Measurements from ENCODE around the gene CDH4.
"Not testable (repeated sequence)": the region's sequence is repeated elsewhere in the genome, so short reads cannot be mapped to it uniquely, and the experiment has no call there.

The CDH4 gene

DNA sequence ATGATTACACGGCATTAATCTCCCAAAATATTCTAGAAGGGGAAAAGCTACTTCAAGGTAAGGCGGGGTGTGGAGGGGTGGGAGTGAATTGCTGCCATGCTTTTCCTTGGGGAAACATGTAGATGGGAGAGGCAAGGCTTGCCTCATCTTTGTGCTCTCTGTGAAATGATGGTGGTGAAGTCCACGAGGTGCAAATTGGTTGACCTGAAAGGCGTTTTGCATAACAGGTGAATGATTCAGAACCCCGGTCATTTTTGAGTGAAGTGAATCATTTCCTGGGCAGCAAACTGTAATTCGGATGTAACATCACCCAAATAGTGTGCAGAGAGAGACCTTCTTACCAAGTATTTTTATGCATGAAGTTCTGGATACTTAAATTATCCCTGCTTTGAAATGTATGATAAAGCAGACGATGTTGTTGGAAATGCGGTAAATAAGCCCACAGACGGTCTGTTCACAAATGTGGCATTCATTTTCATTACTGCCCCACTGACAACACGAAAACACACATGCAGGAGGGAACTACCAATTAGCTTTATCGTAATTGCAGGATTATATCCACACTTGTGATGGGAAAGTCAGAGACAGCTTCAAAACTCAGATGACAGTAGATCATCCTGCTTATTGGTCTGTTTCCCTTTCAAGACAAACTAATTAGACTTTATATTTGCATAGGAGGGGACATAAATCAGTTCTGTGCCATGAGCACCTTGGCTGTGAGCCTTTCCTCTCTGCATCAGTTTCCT is 3.0 kb downstream of the CDH4 start:
- DNase-seq = no peak

DNA sequence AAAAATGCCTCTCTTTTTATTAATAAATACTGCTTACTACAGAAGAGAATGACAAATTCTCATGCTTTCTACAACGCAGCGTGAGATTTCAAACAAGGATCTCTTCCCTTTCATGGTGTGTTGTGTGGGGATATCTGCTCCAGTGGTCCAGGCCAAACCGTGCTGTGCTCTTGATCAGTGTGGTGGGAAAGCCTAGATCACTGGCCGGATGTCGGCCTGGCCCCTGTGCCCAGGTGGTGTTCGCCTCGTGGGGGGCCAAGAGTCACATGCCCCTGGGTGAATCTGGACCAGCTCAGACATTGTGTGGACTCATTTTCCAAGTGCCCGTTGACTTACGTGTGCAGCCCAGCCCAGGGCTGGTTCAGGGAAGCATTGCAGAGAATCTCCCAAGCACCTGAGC is 4.3 kb downstream of the CDH4 start:
- DNase-seq = no peak

DNA sequence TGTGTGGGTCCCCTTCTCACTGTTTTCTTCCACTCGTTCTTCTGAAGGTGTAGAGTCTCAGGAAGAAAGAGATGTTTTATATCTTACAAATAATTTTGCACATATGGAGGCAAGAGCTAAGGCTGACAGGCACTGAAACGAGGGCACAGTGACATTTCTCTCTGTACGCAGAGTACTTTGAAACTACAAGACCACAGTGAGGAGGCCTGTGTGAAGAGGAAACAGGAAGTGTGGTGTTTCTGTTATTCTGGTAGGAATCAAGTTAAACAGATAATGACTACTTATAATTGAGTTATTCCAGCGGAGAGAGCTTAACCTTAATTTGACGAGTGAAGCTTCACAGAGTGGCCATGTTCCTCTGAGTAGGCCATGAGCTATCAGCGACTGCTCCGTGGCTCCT is 4.8 kb downstream of the CDH4 start:
- DNase-seq = no peak

DNA sequence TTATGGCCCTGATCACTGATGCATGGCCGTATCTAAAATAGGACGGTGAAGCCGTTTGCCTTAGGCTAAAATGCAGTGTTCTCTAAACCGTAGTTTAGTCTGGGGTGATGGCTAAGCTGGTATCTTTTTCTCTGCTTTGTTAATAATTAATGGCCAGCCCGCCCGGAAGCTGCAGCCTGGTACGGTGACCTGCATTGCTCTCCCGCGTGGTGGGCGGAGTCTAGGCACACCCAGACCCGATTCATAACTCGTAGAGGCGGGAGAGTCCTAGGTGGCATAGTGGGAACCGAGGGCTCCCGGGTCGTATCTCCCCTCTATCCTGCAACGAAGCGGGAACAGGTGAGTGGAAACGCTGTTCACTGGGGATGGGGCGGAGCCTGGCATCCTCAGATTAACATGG is 5.5 kb downstream of the CDH4 start:
- DNase-seq = no peak

DNA sequence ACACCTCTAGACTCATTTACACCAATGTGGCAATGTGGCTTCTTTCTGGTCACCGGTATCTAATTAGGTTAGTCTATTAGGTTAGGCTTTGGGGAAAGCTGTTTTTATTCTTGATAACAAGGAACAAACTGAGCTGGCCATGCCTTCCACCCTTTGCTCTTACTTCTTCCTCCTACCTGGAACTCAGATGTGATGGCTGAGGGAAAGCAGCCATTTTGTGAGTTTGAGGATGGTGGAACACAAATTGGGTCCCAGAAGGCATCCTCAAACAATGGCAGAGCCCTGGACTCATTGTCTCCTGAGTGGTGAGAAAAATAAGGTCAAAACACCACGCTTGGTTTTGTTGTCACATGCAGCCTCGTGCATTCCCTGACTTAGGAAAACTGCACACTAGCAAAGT is 7.7 kb downstream of the CDH4 start:
- DNase-seq = no peak

DNA sequence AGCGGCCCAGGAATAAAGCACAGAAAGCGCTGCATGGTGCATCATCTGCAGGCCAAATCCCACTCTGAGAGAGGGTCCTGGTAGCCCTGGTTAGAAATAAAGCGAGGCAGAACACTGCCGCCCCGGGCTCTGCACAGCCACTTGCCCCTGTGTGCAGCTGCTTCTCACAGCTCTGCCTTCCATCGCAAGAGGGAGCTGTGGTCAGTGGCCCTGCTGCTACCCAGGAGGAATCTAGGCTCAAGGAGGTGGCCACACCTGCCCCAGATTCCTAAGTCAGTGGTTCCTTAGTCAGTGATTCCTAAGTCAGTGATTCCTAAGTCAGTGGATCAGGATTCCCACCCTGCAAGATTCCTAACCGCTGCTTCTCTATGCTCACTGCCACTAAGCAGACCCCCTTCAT is 8.8 kb downstream of the CDH4 start:
- no peak for DNase-seq

DNA sequence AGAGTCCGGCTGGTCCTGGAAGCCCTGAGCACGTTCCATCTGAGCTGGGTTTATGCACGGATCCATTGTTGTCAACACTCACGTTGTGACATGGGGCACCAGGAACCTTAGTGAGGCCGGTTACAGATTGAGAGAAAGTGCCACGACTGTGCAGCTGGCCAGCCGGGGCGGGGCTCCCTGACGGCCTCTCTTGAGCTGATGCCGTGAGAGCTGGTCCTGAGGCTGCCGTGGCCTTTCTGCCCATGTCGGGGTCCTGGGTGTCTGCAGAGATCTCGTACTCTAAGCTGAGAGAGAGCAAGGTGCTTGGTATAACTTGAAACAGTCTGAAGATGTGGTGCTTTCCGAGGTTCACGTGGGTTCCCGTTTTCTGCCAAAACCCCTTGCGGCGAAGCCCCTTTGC is 10.0 kb downstream of the CDH4 start:
- DNase-seq = no peak

DNA sequence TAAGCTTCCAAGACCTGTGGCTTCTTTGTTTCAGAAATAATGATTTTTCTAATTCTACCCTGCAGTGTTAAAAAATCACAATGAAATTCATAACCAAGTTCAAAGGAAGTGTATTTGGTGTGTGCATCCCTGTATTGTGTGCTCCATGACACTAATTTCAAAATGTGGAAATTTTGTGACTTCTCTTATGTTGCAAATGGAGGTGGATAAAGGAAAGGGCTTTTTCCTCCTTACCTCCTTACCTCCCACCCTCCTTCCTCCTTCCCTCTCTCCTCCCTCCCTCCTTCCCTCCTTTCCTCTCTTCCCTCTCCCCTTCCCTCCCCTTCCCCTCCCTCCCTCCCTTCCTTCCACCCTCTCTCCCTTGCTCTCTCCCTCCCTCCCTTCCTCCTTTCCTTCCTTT is 10.5 kb downstream of the CDH4 start:
- no peak for DNase-seq

DNA sequence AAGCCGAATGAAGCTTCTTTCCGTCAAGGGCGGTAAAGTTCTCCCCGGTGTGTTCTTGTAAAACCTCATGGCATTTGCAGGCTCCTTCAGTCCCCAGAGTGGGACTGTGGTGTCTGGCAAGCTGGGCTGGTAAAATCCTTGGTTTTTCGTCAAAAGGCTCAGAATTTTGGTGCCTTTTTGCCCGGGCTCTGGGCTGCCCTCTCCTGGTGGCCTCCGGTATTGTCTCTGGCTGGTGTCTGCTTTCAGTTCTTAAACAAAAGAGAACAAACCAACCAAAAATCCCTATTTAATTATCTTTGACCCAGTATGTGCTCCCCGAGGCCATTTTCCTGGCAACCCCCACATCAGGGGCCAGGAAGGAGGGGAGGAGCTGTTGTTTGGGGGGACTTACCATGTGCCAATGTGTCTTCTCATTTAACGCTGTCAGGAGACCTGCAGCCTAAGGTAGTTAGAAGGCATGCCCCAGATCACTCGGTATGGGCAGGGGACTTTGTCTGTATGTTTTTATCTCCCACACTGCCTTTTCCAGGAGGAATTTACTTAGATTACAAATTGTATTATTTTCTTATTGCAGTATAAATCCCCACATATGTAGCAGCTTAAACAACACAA is 11.1 kb downstream of the CDH4 start:
- no peak for DNase-seq

DNA sequence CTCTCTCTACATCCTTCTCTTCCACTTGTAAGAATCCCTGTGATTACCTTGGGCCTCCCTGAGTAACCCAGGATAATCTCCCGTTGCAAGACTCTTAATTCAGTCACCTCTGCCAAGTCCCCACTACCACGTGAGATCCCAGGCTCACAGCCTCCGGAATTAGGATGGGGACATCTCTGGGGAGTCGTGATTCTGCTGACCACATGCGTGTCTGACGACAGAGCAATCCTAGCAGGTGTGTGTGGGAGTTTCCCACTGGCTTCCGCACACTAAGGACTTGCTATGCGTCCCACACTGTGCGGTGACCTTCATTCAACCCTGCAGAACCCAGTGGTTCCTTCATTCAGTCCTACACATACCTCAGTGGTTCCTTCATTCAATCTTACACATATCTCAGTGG is 11.9 kb downstream of the CDH4 start:
- no peak for DNase-seq

DNA sequence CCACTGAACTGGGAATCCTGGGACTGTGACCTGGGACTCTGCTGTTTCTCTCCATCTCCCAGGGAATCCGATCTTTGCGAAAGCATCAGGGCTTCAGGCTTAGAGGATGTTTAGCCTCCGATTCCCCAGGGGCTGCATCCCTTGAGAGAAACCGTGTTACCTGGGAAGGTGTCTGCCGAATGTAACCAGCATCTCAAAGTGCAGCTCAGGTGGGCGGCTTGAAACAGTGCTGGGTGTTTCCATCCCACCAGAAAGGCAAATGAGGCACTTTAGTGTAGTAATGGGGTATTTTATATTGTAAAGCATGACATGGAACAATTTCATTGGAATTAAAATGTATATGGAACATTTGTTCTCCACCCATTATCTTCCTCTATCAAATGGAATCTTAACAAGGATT is 15.2 kb downstream of the CDH4 start:
- no peak for DNase-seq

DNA sequence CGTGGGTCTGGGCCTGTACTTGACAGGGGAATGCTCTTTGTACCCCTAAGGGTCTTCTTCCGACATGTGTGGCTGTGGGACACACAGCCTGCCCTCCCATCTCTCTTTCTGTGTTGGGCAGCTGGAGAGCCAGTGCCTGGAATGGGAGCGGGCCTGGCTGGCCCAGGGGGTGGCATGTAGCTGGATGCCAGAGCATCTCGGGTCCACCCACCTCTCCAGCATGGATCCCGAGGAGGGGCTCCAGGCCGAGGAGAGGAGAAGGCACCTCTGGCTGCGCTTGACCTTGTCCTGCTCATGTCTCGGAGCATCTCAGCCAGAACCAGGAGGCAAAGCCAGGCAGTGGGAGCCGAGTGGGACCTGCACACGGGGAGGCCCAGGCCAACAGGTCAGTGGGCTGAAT is 16.0 kb downstream of the CDH4 start:
- DNase-seq = no peak

DNA sequence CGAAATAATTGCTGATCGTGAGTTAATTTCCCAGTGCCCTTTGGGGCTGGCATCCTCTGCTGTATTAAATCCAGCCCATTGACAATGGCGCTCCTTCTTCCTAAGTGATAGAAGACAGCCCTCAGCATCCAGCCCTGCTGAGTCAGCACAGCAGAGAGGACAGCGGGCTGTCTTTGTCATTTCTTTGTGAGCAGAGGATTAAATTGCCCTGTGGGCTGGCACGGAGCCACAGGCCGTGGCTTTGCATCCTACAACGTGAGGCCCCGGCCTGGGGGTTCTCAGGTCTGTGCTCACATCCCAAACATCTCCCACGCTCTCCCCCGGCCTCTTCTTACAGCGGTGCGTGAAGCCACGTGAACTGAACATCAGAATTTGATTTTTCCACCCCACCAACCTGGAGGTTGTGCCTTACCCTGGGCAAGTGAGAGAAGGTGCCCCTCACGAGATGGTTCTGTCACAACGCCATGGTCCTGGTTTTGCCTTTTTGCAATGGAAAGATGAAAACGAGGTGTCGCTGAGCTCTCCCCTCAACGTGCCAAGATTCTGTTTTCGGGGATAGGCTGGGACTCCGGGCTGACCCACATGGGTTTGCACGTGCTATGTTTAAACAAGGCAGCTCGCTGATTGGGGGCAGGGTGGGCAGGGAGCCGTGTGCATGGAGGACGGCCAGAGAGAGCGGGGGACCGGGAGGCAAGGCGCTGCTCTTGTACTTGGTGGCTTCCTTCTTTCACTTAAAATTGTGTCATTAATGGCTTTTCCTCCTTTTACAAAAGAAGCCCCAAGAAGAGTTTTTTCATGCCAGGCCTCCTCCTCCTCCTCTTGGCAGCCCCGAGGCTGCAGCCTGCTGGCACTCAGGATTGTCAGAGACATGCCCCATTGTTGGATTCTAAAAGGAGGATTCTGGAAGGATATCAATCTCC is 19.5 kb downstream of the CDH4 start:
- no peak for DNase-seq

DNA sequence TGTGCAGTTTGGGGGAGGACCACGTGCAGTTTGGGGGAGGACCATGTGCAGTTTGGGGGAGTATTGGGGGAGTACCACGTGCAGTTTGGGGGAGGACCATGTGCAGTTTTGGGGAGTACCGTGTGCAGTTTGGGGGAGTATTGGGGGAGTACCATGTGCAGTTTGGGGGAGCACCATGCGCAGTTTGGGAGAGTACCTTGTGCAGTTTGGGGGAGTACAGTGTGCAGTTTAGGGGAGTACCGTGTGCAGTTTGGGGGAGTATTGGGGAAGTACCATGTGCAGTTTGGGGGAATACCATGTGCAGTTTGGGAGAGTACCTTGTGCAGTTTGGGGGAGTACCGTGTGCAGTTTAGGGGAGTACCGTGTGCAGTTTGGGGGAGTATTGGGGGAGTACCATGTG is 21.0 kb downstream of the CDH4 start:
- not testable (repeated sequence) for DNase-seq

DNA sequence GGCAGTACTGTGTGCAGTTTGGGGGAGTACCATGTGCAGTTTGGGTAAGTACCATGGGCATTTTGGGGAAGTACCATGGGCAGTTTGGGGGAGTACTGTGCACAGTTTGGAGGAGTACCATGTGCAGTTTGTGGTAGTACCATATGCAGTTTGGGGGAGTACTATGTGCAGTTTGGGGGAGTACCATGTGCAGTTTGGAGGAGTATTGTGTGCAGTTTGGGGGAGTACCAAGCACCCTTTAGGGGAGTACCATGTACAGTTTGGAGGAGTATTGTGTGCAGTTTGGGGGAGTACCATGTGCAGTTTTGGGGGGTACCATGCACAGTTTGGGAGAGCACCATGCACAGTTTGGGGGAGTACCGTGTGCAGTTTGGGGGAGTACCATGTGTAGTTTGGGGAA is 21.6 kb downstream of the CDH4 start:
- not testable (repeated sequence) for DNase-seq

DNA sequence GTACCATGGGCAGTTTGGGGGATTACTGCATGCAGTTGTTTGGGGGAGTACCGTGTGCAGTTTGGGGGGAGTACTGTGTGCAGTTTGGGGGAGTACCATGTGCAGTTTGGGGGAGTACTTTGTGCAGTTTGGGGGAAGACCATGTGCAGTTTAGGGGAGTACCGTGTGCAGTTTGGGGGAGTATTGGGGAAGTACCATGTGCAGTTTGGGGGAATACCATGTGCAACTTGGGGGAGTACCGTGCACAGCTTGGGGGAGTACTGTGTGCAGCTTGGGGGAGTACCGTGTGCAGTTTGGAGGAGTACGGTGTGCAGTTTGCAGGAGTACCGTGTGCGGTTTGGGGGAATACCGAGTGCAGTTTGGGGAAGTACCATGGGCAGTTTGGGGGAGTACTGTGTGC is 22.3 kb downstream of the CDH4 start:
- no peak for DNase-seq

DNA sequence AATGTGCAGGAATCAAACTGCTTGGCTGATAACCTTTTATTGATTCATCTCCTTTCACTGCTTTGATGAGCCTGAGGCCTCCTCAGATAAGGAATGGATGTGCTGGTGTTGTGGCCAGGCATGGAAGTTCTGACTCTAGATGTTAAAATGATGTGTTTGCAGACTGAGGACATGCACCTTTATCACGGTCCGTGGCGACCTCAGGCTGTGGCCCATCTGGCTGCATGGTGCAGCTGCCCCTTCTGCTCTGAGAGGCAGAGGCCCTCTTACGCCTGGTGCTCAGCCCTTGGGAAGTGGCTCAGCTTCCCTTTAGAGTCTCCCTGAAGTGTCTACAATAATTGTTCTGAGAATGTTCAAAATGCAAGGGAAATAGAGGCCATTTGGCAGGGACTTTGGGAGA is 26.2 kb downstream of the CDH4 start:
- no peak for DNase-seq

DNA sequence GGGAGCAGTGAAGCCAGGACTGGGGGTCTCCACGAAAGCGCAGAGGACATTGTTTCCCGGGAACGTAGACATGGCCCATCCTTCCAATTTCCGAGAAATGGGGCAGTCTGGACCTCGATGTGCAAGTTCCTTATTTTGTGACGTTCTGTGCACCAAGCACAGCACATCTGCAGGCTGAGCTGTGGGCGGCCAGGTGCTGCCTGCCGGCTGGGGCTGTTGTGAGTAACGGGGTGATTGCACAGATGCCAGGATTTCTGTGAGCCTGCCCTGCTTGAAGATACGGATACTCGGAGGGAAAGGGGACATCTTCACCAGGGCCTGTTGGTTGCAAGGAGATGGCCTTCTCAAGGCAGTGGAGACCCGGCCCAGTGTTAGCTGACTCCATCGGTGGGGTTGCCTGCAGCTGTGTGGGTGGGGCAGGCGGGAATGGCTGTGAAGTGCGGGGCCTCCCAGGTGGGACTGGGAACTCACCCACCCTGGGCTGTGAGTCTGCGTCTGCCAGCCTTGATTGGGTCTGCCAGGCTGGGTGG is 27.6 kb downstream of the CDH4 start:
- DNase-seq = no peak

DNA sequence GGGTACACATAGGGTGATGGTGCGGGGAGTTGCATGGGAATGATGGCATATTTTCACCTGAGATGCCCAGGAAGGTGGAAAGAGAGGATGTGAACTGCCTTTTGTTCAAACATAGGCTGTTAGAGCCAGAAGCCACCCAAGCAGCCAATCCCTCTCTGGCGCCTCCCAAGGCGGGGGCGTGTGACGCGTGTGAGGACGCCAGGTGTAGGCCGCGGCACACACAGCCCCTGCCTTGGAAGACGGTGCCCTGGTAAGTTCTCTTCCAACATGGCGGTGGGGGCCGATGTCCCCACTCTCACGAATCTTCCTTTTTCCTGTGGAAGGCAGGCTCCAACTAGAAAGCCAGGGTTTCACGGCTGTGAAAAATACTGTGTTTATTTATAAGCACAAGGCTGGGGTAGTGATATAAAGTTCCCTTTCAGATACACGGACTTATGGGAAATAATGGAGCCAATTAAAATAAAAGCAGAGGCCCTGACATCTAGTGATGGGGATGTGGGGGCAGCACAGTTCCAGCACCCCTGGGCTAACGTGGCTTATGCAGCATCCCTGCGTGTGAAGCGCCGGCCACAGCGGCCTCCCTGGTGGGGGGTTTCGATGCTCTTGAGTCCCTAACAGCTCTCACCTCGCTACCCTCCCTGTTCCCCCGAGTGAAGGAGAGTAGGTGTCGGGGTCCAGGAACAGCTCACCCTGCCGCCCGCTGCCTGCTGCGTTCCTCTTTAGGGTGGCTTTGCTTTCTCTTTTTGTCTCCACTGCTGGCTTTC is 28.3 kb downstream of the CDH4 start:
- no peak for DNase-seq

DNA sequence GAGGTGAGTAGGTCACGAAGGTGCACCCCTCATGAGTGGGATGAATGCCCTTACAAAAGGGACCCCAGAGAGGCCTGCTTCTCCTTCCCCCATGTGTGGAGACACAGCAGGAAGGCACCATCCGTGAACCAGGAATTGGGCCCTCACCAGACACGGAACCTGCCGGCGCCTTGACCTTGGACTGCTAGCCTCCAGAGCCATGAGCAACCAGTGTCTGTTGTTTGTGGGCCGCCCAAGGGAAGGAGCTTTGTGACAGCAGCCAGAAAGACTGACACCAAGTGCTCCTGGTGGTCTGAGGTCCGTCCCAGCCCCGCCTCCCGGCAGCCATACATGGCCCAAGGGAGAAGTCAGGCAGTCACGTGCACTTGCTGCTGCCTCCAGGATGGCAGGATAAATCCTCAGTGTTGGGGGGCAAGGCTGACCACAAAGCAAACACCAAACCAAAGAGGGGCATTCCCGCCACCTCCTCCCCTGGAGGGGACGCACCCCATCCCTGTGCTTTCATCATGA is 29.3 kb downstream of the CDH4 start:
- no peak for DNase-seq

DNA sequence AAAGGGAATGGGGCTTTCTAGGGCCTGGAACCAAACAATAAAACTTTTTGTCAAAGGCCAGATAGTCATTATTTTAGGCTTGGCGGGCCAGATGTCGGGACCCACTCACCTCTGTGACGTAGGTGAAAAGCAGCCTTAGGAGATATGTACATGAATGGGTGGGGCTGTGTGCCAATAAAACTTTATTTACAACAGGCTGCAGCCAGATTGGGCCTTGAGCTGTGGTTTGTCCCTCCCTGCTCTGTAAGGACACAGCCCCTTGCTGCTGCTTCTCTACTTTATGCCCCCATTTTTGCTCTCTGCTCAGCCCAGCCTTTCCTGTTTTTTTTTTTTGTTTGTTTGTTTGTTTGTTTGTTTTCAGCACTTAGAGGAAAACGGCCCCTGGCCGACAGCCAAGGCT is 32.7 kb downstream of the CDH4 start:
- no peak for DNase-seq

DNA sequence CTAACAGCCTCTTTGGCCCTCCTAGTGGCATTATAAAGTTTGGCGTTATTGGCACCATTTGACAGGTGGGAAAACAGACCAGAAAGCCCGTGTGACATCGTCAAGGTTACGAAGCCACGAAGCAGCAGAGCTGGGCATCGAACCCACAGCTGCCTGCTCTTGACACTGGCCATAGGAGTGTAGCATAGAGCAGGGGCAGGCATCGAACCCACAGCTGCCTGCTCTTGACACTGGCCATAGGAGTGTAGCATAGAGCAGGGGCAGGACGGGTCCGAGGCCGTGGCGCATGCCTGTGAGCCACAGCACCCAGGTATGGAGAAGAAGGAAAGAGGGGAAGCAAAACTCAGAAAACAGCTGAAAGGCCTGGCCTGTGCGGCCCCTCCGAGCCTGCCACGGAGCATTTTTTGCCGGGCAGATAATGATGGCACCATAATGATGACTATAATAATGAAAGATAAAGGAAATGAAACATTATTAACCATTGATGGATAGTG is 33.1 kb downstream of the CDH4 start:
- DNase-seq = no peak

DNA sequence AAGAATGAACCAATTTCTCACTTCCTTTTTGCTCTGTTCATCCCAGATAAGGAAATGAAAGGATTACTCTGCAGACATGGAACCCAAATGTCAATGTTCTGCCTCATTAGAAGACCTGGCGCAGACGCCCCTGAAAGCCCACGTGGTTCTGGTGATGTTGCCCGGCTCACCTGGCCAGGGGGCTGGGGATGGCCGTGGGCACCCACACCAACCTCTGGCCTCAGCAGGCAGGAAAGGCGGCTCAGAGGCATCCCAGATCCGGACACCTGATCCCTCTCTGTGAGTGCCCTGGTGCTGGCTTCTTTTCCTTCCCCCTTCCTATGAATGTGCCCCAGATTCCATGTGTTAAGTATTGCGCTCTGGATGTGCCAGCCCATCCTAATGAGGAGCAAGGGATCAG is 33.6 kb downstream of the CDH4 start:
- DNase-seq = no peak

Measured in NCI-H2171 treated with DMSO at 0.1 percent for 48 hours (cell line).